HG03439 (cell line): ENCODE data around the gene CBLB.

Source experiments
- ATAC-seq: cut with Tn5 transposase; IDR thresholded peaks from one replicate; pipeline ENCODE4 v1.9.1; 2021; ENCODE audit warnings: mild to moderate bottlenecking, moderate library complexity; ENCODE audit not compliant: unreplicated experiment

Gene CBLB

GRCh38 chr3:105649480-105649879, 219.3 kb downstream of the CBLB start:
- ATAC-seq = no peak

- no peak for ATAC-seq
These were observed 221.8 kb downstream of the CBLB start for GRCh38 chr3:105647047-105647446.

- ATAC-seq = no peak
These were observed 229.7 kb downstream of the CBLB start for GRCh38 chr3:105639131-105639530.

DNA sequence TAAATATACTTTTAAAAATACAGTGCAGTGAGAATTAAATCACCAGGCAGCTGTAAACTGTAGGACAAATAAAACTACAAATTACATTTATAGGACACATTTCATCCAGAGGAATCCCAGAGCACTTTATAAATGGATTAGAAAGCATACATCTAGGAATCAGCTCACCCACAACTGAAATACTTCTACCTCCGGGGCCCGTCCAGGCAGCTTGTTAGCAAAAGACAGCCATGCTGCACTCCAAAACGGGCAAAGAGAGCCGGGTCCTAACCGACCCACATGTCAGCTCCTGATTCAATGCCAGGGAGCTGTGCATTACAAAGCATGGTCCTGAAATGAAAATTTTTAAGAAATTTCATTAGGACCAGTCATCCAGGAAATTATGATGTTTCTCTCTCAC, 234.1 kb downstream of the CBLB start:
- no peak for ATAC-seq

- no peak for ATAC-seq
These were observed 239.1 kb downstream of the CBLB start for GRCh38 chr3:105629718-105630117.

DNA sequence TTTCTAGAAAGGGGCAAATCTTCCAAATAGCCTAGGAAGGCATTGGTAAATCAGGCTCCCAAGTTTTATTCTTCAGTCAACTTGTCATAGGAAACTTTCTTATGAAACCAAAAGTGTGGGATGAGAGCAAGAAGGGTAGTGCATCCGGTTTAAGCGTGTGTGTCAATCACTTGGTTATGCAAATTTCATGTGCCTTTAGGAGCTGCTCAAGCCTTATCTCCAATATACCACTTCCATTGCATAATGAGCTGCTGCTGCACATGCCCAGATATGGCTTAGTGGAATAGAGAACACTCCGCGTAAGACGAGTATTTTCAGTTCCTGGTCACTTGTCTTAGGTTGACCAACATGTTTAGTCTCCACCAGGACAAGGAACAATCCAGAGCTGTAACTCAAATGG, 242.1 kb downstream of the CBLB start:
- ATAC-seq = no peak

- ATAC-seq = no peak
These were observed 246.6 kb downstream of the CBLB start for GRCh38 chr3:105622169-105622568.

DNA sequence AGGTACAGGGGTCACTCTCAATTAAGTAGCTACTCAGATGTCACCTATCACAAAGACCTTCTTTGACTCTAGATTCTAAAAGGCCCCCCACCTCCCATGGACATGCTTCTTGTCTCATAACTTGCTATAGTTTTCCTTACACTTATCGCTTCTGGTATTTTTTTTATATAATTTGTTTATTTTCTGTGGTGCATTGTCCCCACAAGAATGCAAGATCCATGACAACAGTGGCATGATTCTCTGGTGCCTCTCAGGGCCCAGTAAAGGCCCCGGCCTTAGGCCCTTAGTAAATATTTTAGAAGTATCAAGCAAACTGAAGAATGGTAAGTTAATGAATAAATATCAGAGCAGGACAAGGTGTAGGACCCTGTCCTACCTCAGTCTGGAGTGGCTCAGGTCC, 248.6 kb downstream of the CBLB start:
- no peak for ATAC-seq

DNA sequence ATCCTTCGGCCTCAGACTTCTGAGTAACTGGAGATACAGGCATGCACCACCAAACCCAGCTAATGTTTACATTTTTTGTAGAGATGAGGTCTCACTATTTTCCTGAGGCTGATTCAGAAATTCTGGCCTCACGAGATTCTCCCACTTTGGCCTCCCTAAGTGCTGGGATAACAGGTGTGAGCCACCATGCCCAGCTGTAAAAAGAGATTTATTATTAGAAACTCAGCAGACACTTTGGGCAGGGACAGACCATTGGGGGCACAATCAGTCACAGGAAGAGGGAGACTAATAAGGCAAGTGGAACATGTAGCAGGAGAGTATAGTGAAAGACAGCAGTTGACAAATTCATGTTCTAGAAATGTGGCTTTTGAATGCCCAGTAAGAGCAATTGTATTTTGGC, 249.2 kb downstream of the CBLB start:
- ATAC-seq = no peak

DNA sequence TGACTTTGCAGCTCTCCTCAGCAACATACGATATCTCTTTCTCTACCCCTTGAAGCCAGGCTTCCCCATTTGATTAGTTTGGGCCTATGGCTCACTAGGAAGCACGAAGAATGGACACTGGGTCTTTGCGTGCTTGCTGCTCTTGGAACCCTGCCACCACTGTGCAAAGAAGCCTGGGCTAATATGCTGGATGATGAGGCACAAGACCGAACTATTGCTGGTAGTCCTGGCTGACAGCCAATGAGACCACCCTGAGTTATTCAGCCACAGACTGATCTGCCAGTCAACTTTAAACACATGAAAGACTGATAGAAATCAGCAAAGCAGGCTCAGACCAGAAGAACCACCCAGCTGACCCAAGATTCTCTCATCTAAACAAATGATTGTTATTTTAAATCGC, 250.3 kb downstream of the CBLB start:
- no peak for ATAC-seq

DNA sequence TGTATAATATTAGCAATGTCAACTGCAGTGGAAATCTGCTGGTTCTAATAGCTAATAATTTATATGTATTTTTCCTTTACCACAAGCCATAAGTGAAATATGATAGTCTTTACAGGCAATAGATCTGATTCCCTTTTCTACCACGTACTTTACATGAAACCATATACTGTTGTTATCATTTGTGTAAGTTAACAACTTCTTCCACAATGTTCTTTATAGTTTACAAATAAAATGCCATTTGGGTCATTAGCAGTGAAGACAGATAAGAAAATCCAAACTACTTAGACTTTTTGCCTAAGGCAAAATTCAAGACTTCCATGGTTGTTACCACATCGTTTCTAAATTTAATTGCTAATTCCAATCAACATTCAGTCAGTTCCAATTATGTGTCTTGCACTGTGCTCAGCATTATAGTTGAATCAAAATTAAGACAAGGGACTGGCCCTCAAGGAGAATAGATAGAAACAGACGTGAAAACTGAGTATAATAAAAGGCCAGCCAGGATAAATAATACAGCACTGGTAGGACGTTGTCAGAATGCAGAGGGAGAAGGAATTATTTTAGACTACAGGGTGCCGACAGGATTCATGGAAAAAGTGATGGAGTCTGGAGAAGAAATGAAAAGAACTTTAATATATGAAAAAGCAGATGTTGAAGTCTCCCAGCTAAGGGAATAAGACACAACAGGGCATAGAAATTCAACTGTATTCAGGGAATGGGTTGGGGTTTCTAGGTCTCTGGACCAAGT, 252.3 kb downstream of the CBLB start:
- no peak for ATAC-seq

DNA sequence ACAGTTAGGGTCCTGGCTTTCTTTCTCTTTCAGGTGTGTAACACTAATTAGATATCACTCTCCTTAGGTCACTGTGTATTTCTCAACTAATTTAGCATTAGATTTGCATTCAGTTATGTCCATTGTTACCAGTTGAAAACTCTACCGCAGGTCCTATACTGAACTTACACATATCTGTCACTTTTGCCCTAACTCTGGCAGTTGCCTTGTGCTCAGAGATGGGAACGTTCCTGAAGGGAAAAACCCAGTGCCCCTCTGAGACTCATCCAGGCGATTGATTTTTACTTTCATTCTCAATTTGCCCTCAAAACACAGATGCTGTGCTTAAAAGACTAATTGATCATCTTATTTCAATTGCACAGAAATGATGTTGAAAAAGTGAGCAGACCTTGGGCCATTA, 253.0 kb downstream of the CBLB start:
- no peak for ATAC-seq

GRCh38 chr3:105614288-105615030, 254.4 kb downstream of the CBLB start:
- no peak for ATAC-seq

- ATAC-seq = no peak
These were observed 255.7 kb downstream of the CBLB start for GRCh38 chr3:105613120-105613519.

DNA sequence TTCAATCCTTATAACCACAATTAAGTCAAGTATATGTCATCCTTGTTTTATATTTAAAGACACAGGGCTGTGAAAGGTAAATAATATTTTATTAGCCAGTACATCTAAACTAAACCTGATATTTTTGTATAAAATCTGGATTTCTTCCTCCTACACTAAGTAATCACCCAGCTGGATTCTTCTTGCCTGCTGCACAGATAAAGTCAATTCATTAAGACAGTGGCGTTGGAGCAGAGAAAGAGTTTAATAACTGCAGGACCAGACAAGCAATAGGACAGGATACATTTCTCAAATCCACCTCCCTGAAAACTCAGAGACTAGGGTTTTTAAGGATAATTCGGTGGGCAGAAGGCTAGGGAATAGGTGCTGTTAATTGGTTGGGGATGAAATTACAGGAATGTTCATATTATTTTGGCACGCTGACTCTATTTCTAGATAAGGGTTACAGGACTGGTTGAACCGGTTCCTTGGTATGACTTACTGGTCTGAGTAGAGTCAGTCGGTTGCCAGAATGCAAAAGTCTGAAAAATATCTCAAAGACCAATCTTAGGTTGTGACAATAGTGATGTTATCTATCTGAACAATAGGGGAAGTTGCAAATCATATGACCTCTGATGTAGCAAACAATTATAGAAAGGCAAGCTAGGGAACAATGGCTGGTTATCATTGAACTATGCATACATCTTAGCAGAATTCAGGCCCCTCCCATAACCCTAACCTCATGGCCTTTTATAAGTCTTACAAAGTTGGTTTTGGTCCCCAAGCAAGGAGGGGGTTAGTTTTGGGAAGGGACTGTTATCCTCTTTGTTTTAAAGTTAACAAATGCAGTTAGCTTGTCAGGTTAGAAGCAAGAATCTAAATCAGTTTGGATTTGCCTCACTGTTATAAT, 257.3 kb downstream of the CBLB start:
- ATAC-seq = no peak

GRCh38 chr3:105610473-105610872, 258.3 kb downstream of the CBLB start:
- no peak for ATAC-seq

GRCh38 chr3:105608623-105609022, 260.2 kb downstream of the CBLB start:
- no peak for ATAC-seq

DNA sequence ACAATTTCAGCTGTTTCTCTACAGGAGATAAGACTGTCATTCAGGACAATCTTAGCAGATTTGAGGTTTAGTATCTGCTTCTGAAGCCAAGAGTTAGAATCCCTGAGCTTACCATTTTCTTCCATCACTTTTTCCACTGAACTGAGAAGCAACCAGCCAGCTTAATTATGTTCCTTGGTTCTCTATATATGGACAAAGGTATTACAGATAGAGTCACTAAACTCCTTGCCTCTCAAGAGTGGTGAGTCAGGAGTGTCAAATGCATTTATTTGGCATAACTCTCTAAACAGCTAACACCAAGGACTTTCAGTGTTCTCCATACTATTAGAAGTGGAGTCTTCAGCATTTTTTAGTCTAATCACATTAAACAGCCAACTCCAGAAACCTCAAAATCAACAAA, 262.8 kb downstream of the CBLB start:
- no peak for ATAC-seq
